NCI-H2107 treated with DMSO at 0.1 percent for 48 hours (cell line): ENCODE data around the gene LMAN1L.
"Not testable (repeated sequence)": the region's sequence is repeated elsewhere in the genome, so short reads cannot be mapped to it uniquely, and the experiment has no call there.

ENCODE experiments used
- DNase-seq: peaks from one replicate; lab custom pipeline; 2025; ENCODE audit not compliant: unreplicated experiment; lab: John Stamatoyannopoulos, UW

Gene LMAN1L

GRCh38 chr15:74782259-74783071, 30.2 kb upstream of the LMAN1L start:
- DNase-seq: no peak

GRCh38 chr15:74783072-74783807, 29.4 kb upstream of the LMAN1L start:
- no peak for DNase-seq

- no peak for DNase-seq
Measured at GRCh38 chr15:74783808-74784175, 28.8 kb upstream of the LMAN1L start.

- no peak for DNase-seq
Measured at GRCh38 chr15:74784426-74785193, 28.0 kb upstream of the LMAN1L start.

- no peak for DNase-seq
Measured at GRCh38 chr15:74785194-74786032, 27.2 kb upstream of the LMAN1L start.

- not testable (repeated sequence) for DNase-seq
Measured at GRCh38 chr15:74786081-74786480, 26.6 kb upstream of the LMAN1L start.

GRCh38 chr15:74786551-74787165, 26.0 kb upstream of the LMAN1L start:
- no peak for DNase-seq

GRCh38 chr15:74787251-74788041, 25.2 kb upstream of the LMAN1L start:
- DNase-seq: peak; percentile 24

- DNase-seq: no peak
Measured at GRCh38 chr15:74788042-74788682, 24.5 kb upstream of the LMAN1L start.

GRCh38 chr15:74788683-74789151, 23.9 kb upstream of the LMAN1L start:
- DNase-seq: peak; percentile 34

- DNase-seq: no peak
Measured at GRCh38 chr15:74789171-74789631, 23.4 kb upstream of the LMAN1L start.

- no peak for DNase-seq
Measured at GRCh38 chr15:74789741-74790079, 22.9 kb upstream of the LMAN1L start.

GRCh38 chr15:74790080-74790916, 22.3 kb upstream of the LMAN1L start:
- DNase-seq: no peak

- DNase-seq: no peak
Measured at GRCh38 chr15:74791007-74791406, 21.6 kb upstream of the LMAN1L start.

GRCh38 chr15:74791667-74792066, 21.0 kb upstream of the LMAN1L start:
- no peak for DNase-seq

GRCh38 chr15:74792227-74793016, 20.2 kb upstream of the LMAN1L start:
- DNase-seq: no peak
